Muscle of back (tissue), 11 donors: ENCODE data around the gene LYPD1. TPM values are rescaled to one million over a fixed set of nuclear protein-coding genes. Genes with fewer than 3 reads are reported as not detected.
A peak's percentile ranks its signal among the peaks of the same experiment; 100 is the strongest.

Source experiments
- DNase-seq, 3 donors: peaks; one replicate each; pipeline versions ENCODE4 v3.0.0 to v3.0.0-alpha.2; 2013
- polyA plus RNA-seq, 10 donors: library from polyadenylated mRNA; unstranded; fragments of 120-200 nt; gene quantifications; one replicate each; pipeline ENCODE4 v1.2.1, GENCODE V29; 2013; ENCODE audit not compliant: insufficient read length in 10 of 10

Gene LYPD1
- polyA plus RNA-seq, 10 donors: 3.8 to 15.4 (median 7.3) TPM

GRCh38 chr2:132636346-132636745 lies 33.7 kb downstream of the LYPD1 start:
- DNase-seq: no peak

GRCh38 chr2:132633635-132634034 lies 36.4 kb downstream of the LYPD1 start:
- DNase-seq: no peak

- peak in 2 of 3 donors; percentile 13 to 37 for DNase-seq
Observed at GRCh38 chr2:132632000-132632649, 37.9 kb downstream of the LYPD1 start.

GRCh38 chr2:132627536-132627935 lies 42.5 kb downstream of the LYPD1 start:
- DNase-seq: no peak

GRCh38 chr2:132623096-132623839 lies 46.7 kb downstream of the LYPD1 start:
- DNase-seq: peak; percentile 35 to 47 (median 44)

GRCh38 chr2:132621131-132621875 lies 48.7 kb downstream of the LYPD1 start:
- no peak for DNase-seq

- no peak for DNase-seq
Observed at GRCh38 chr2:132620115-132620514, 49.9 kb downstream of the LYPD1 start.

- no peak for DNase-seq
Observed at GRCh38 chr2:132618734-132619133, 51.3 kb downstream of the LYPD1 start.

GRCh38 chr2:132617989-132618388 lies 52.0 kb downstream of the LYPD1 start:
- no peak for DNase-seq

GRCh38 chr2:132615329-132616085 lies 54.5 kb downstream of the LYPD1 start:
- DNase-seq: no peak

- no peak for DNase-seq
Observed at GRCh38 chr2:132611719-132612118, 58.3 kb downstream of the LYPD1 start.

GRCh38 chr2:132609101-132609890 lies 60.7 kb downstream of the LYPD1 start:
- no peak for DNase-seq

- DNase-seq: no peak
Observed at GRCh38 chr2:132608311-132608710, 61.7 kb downstream of the LYPD1 start.

GRCh38 chr2:132607426-132608090 lies 62.4 kb downstream of the LYPD1 start:
- no peak for DNase-seq

- no peak for DNase-seq
Observed at GRCh38 chr2:132606649-132607048, 63.4 kb downstream of the LYPD1 start.

GRCh38 chr2:132605236-132606180 lies 64.5 kb downstream of the LYPD1 start:
- DNase-seq: no peak

GRCh38 chr2:132604561-132604960 lies 65.4 kb downstream of the LYPD1 start:
- no peak for DNase-seq

GRCh38 chr2:132599556-132599955 lies 70.4 kb downstream of the LYPD1 start:
- no peak for DNase-seq

GRCh38 chr2:132598536-132598935 lies 71.5 kb downstream of the LYPD1 start:
- no peak for DNase-seq
